Measurements from ENCODE around the gene KLK7.

Gene KLK7

GRCh38 chr19:51002089-51002532 lies 18.4 kb upstream of the KLK7 start:
- Histone ChIP-seq H3K9me3 (ENCODE audit: insufficient read depth, low read depth, low read length) (peaks cover 5% of the 10 kb centered on the region; the same call in 1 of the 2 replicates), H3K4me2 (ENCODE audit: low read depth, low read length, poor library complexity, severe bottlenecking) (no peak overlapping the region), H2AFZ (ENCODE audit: low read length) (no peak overlapping the region), H3K9me2 (replicated peaks; ENCODE audit: low read depth, low read length) (no peaks in the 10 kb centered on the region), H3K4me3 (ENCODE audit: low read length, poor library complexity, severe bottlenecking) (no peak overlapping the region), H4K20me1 (ENCODE audit: insufficient read depth, low read length, poor library complexity, severe bottlenecking) (no peaks in the 10 kb centered on the region), H3K27me3 (ENCODE audit: insufficient read depth, low read length, poor library complexity, severe bottlenecking) (no peaks in the 10 kb centered on the region), H3K9ac (ENCODE audit: low read depth, low read length, poor library complexity, severe bottlenecking) (no peak overlapping the region), H3K4me1 (ENCODE audit: insufficient read depth, low read length, poor library complexity, severe bottlenecking) (no peaks in the 10 kb centered on the region), H3K36me3 (ENCODE audit: insufficient read depth, low read length) (no peaks in the 10 kb centered on the region), H3K79me2 (ENCODE audit: insufficient read depth, low read length) (no peaks in the 10 kb centered on the region), H3F3A (ENCODE audit: low read depth) (no peaks in the 10 kb centered on the region)
- TF ChIP-seq EZH2phosphoT487 (IDR thresholded peaks at IDR 0.05; ENCODE audit: borderline replicate concordance) (no peak), CTCF (conservative IDR thresholded peaks at IDR 0.05; ENCODE audit: low read length) (no peak)

- no peaks in the 10 kb centered on the region for H4K20me1 ChIP-seq (ENCODE audit: insufficient read depth, low read length, poor library complexity, severe bottlenecking)
- no peak within 1 kb of the TSS for H3K4me2 ChIP-seq (ENCODE audit: low read depth, low read length, poor library complexity, severe bottlenecking)
- H2AFZ ChIP-seq (ENCODE audit: low read length), result no peak within 1 kb of the TSS
- no peak within 1 kb of the TSS for H3K9ac ChIP-seq (ENCODE audit: low read depth, low read length, poor library complexity, severe bottlenecking)
- H3K4me3 ChIP-seq (ENCODE audit: low read length, poor library complexity, severe bottlenecking), result no peak within 1 kb of the TSS
- H3K27me3 ChIP-seq (ENCODE audit: insufficient read depth, low read length, poor library complexity, severe bottlenecking), result no peaks in the 10 kb centered on the region
- H3K36me3 ChIP-seq (ENCODE audit: insufficient read depth, low read length), result no peaks in the 10 kb centered on the region
- no peaks in the 10 kb centered on the region for H3F3A ChIP-seq (ENCODE audit: low read depth)
- no peaks in the 10 kb centered on the region for H3K4me1 ChIP-seq (ENCODE audit: insufficient read depth, low read length, poor library complexity, severe bottlenecking)
- peaks cover 5% of the 10 kb centered on the region; the same call in 1 of the 2 replicates for H3K9me3 ChIP-seq (ENCODE audit: insufficient read depth, low read depth, low read length)
- H3K9me2 ChIP-seq (replicated peaks; ENCODE audit: low read depth, low read length), result no peaks in the 10 kb centered on the region
- H3K79me2 ChIP-seq (ENCODE audit: insufficient read depth, low read length), result no peaks in the 10 kb centered on the region
- TF ChIP-seq CTCF (conservative IDR thresholded peaks at IDR 0.05; ENCODE audit: low read length), result no peak
- no peak for TF ChIP-seq EZH2phosphoT487 (IDR thresholded peaks at IDR 0.05; ENCODE audit: borderline replicate concordance)
Measured at GRCh38 chr19:51001515-51001914, 17.8 kb upstream of the KLK7 start, which contains the start of gene KLK8. Gene KLK8, minus strand, starts transcription at chr19:51001604. Its CDS starts 437 bp downstream, at chr19:51001167.

GRCh38 chr19:51000981-51001380 lies 17.3 kb upstream of the KLK7 start:
- H3K9me2 ChIP-seq (replicated peaks; ENCODE audit: low read depth, low read length), result no peaks in the 10 kb centered on the region
- TF ChIP-seq EZH2phosphoT487 (IDR thresholded peaks at IDR 0.05; ENCODE audit: borderline replicate concordance) (no peak), CTCF (conservative IDR thresholded peaks at IDR 0.05; ENCODE audit: low read length) (no peak)
- H3K4me3 ChIP-seq (ENCODE audit: low read length, poor library complexity, severe bottlenecking), result no peak overlapping the region
- no peak overlapping the region for H2AFZ ChIP-seq (ENCODE audit: low read length)
- no peaks in the 10 kb centered on the region for H4K20me1 ChIP-seq (ENCODE audit: insufficient read depth, low read length, poor library complexity, severe bottlenecking)
- H3K4me1 ChIP-seq (ENCODE audit: insufficient read depth, low read length, poor library complexity, severe bottlenecking), result no peaks in the 10 kb centered on the region
- H3K9me3 ChIP-seq (ENCODE audit: insufficient read depth, low read depth, low read length), result peaks cover 5% of the 10 kb centered on the region; the same call in 1 of the 2 replicates
- H3F3A ChIP-seq (ENCODE audit: low read depth), result no peaks in the 10 kb centered on the region
- no peaks in the 10 kb centered on the region for H3K36me3 ChIP-seq (ENCODE audit: insufficient read depth, low read length)
- H3K79me2 ChIP-seq (ENCODE audit: insufficient read depth, low read length), result no peaks in the 10 kb centered on the region
- no peaks in the 10 kb centered on the region for H3K27me3 ChIP-seq (ENCODE audit: insufficient read depth, low read length, poor library complexity, severe bottlenecking)
- no peak overlapping the region for H3K4me2 ChIP-seq (ENCODE audit: low read depth, low read length, poor library complexity, severe bottlenecking)
- no peak overlapping the region for H3K9ac ChIP-seq (ENCODE audit: low read depth, low read length, poor library complexity, severe bottlenecking)

All from Loucy (cell line).